NCI-H446 treated with DMSO at 0.1 percent for 48 hours (cell line): ENCODE results near the gene STING1.
"Not testable (repeated sequence)": the region's sequence is repeated elsewhere in the genome, so short reads cannot be mapped to it uniquely, and the experiment has no call there.

ENCODE experiments used
- DNase-seq: peaks from one replicate; lab custom pipeline; 2025; lab: John Stamatoyannopoulos, UW

The STING1 gene

GRCh38 chr5:139503036-139503817 lies 20.7 kb upstream of the STING1 start:
- DNase-seq: not testable (repeated sequence)

- DNase-seq: no peak
Measured at GRCh38 chr5:139501381-139501780, 18.8 kb upstream of the STING1 start.

- no peak for DNase-seq
Measured at GRCh38 chr5:139495638-139496435, 13.3 kb upstream of the STING1 start.

GRCh38 chr5:139494832-139495231 lies 12.3 kb upstream of the STING1 start:
- DNase-seq: no peak

GRCh38 chr5:139494256-139494655 lies 11.7 kb upstream of the STING1 start:
- no peak for DNase-seq

- no peak for DNase-seq
Measured at GRCh38 chr5:139492700-139493192, 10.2 kb upstream of the STING1 start.

GRCh38 chr5:139488260-139488659 lies 5.7 kb upstream of the STING1 start:
- no peak for DNase-seq

GRCh38 chr5:139486201-139486600 lies 3.6 kb upstream of the STING1 start:
- no peak for DNase-seq

GRCh38 chr5:139482890-139483208 lies 291 bp upstream of the STING1 start:
- not testable (repeated sequence) for DNase-seq

- no peak for DNase-seq
Measured at GRCh38 chr5:139481580-139482049, 943 bp downstream of the STING1 start.

- no peak for DNase-seq
Measured at GRCh38 chr5:139481122-139481533, 1.4 kb downstream of the STING1 start.

GRCh38 chr5:139479729-139480128 lies 2.8 kb downstream of the STING1 start:
- not testable (repeated sequence) for DNase-seq

GRCh38 chr5:139478657-139479423 lies 3.7 kb downstream of the STING1 start:
- DNase-seq: not testable (repeated sequence)

GRCh38 chr5:139475865-139476617 lies 6.5 kb downstream of the STING1 start:
- DNase-seq: no peak

- no peak for DNase-seq
Measured at GRCh38 chr5:139474890-139475791, 7.4 kb downstream of the STING1 start.

GRCh38 chr5:139473565-139473964 lies 9.0 kb downstream of the STING1 start:
- DNase-seq: no peak

- no peak for DNase-seq
Measured at GRCh38 chr5:139473105-139473504, 9.5 kb downstream of the STING1 start.

- no peak for DNase-seq
Measured at GRCh38 chr5:139472386-139473030, 10.1 kb downstream of the STING1 start.

- no peak for DNase-seq
Measured at GRCh38 chr5:139470821-139471300, 11.7 kb downstream of the STING1 start, which contains the start of gene SMIM33. Gene SMIM33 (plus strand): TSS chr5:139471004. CDS start chr5:139471122, 118 bp downstream.
